SH-SY5Y (cell line): ENCODE measurements around the gene FAM174B.

Experiments used
- GATA2 ChIP-seq: IDR thresholded peaks from 2 replicates; pipeline ENCODE4 v1.6.1; 2011; ENCODE audit warnings: mild to moderate bottlenecking, low read depth, low read length
- GATA3 ChIP-seq: IDR thresholded peaks from 2 replicates; pipeline ENCODE4 v1.6.1; 2011; ENCODE audit warnings: low read depth, mild to moderate bottlenecking, low read length, moderate library complexity

- TF ChIP-seq GATA2 (no peak), GATA3 (no peak)
Observed at GRCh38 chr15:92633418-92633817, 22.2 kb downstream of the FAM174B start.
